OCI-LY1 (cell line): ENCODE results near the gene SEC61G.

ENCODE experiments used
- H2AFZ ChIP-seq: fragments of 200-600 bp; sonication (generic), shearing (Covaris generic); 2 replicates; pipeline ENCODE4 v1.6.0; 2014; ENCODE audit warnings: antibody characterized with exemption, mild to moderate bottlenecking, low read length
- H3F3A ChIP-seq: fragments of 200-600 bp; sonication (generic), shearing (Covaris generic); 2 replicates; pipeline ENCODE4 v1.6.0; 2014; ENCODE audit warnings: mild to moderate bottlenecking, antibody characterized with exemption, low read length, moderate library complexity; ENCODE audit not compliant: insufficient read depth
- H3K27ac ChIP-seq: fragments of 200-600 bp; sonication (generic); 2 replicates; pipeline ENCODE4 v1.5.1; 2014; ENCODE audit warnings: low read length, mixed run types, mild to moderate bottlenecking, low read depth; ENCODE audit not compliant: poor library complexity, severe bottlenecking
- H3K27me3 ChIP-seq: fragments of 200-600 bp; sonication (generic); 2 replicates; pipeline ENCODE4 v1.6.0; 2014; ENCODE audit warnings: antibody characterized with exemption, mild to moderate bottlenecking, low read length, moderate library complexity; ENCODE audit not compliant: insufficient read depth
- H3K36me3 ChIP-seq: fragments of 200-600 bp; sonication (generic); 2 replicates; pipeline ENCODE4 v1.6.1; 2014; ENCODE audit warnings: mild to moderate bottlenecking, antibody characterized with exemption, low read length, moderate library complexity, mixed read lengths; ENCODE audit not compliant: insufficient read depth
- H3K4me1 ChIP-seq: fragments of 200-600 bp; sonication (generic); 2 replicates; pipeline ENCODE4 v1.5.1; 2014; ENCODE audit warnings: mild to moderate bottlenecking, low read length, moderate library complexity; ENCODE audit not compliant: insufficient read depth, severe bottlenecking
- H3K4me2 ChIP-seq: fragments of 200-600 bp; sonication (generic), shearing (Covaris generic); 2 replicates; pipeline ENCODE4 v1.6.1; 2014; ENCODE audit warnings: low read length
- H3K4me3 ChIP-seq: fragments of 200-600 bp; sonication (generic); 2 replicates; pipeline ENCODE4 v1.5.1; 2014; ENCODE audit warnings: low read length, low read depth, mild to moderate bottlenecking, mixed read lengths; ENCODE audit not compliant: poor library complexity, severe bottlenecking
- H3K79me2 ChIP-seq: fragments of 200-600 bp; shearing (Covaris generic); 2 replicates; pipeline ENCODE4 v1.6.1; 2016; ENCODE audit warnings: mixed run types, low read length, mixed read lengths; ENCODE audit not compliant: insufficient read depth
- H3K9ac ChIP-seq: fragments of 200-600 bp; sonication (generic), shearing (Covaris generic); 2 replicates; pipeline ENCODE4 v1.6.1; 2014; ENCODE audit warnings: mild to moderate bottlenecking, low read length, mixed read lengths
- H3K9me2 ChIP-seq: fragments of 200-600 bp; sonication (generic), shearing (Covaris generic); 2 replicates; pipeline ENCODE4 v1.6.1; 2014; ENCODE audit warnings: low read depth, mild to moderate bottlenecking, low read length, mixed read lengths
- H3K9me3 ChIP-seq: fragments of 200-600 bp; shearing (Covaris generic); 2 replicates; pipeline ENCODE4 v1.6.1; 2014; ENCODE audit warnings: low read length, mixed read lengths
- H4K20me1 ChIP-seq: fragments of 200-600 bp; sonication (generic), shearing (Covaris generic); 2 replicates; pipeline ENCODE4 v1.6.0; 2016; ENCODE audit warnings: mild to moderate bottlenecking, low read length; ENCODE audit not compliant: insufficient read depth
- CTCF ChIP-seq: fragments of 200-600 bp; sonication (generic), shearing (Covaris generic); IDR thresholded peaks from 2 replicates; pipeline ENCODE4 v1.5.1; 2017; ENCODE audit warnings: mild to moderate bottlenecking, antibody characterized with exemption, low read length, moderate library complexity, mixed read lengths
- EZH2 ChIP-seq: fragments of 200-600 bp; sonication (generic), shearing (Covaris generic); IDR thresholded peaks from 2 replicates; pipeline ENCODE4 v1.8.0; 2017; ENCODE audit warnings: borderline replicate concordance, mixed run types, mild to moderate bottlenecking, antibody characterized with exemption, low read length, moderate library complexity, mixed read lengths

Gene SEC61G

GRCh38 chr7:54704851-54705250 is 54.2 kb downstream of the SEC61G start:
- no peak overlapping the region for H3K4me3 ChIP-seq
- no peaks in the 10 kb centered on the region for H3K79me2 ChIP-seq
- no peak for TF ChIP-seq CTCF
- no peak for TF ChIP-seq EZH2
- no peak overlapping the region for H3K27ac ChIP-seq
- H3F3A ChIP-seq: no peaks in the 10 kb centered on the region
- no peak overlapping the region for H3K9ac ChIP-seq
- no peaks in the 10 kb centered on the region for H4K20me1 ChIP-seq
- H3K4me2 ChIP-seq: no peak overlapping the region
- no peaks in the 10 kb centered on the region for H3K4me1 ChIP-seq
- 0 out of 2 replicates have a peak, but pooled peaks cover 5% of the 10 kb centered on the region for H3K27me3 ChIP-seq
- H3K9me3 ChIP-seq: peaks cover 7% of the 10 kb centered on the region
- no peaks in the 10 kb centered on the region for H3K9me2 ChIP-seq
- H3K36me3 ChIP-seq: no peaks in the 10 kb centered on the region
- no peak overlapping the region for H2AFZ ChIP-seq
